ENCODE data around the gene ANXA3. TPM values are rescaled to one million over a fixed set of nuclear protein-coding genes. Genes with fewer than 3 reads are reported as not detected.

Gene ANXA3
- total RNA-seq, 1 experiment from 2014 or later = 3.4 TPM

DNA sequence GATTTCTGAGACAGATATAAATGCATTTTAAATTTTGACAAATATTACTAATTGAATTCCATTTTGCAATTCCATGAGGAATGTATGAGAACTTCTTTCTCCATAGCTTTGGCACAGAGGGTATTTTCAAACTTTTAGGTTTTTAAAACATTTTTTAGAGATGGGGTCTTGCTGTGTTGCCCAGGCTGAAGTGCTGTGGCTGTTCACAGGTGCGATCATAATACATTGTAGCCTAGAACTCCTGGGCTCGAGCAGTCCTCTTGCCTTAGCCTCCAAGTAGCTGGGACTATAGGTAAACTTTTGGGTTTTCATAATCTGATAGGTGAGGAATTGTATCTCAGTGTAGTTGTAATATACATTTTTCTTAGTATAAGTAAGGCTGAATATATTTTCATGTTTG lies 53.4 kb downstream of the ANXA3 start:
- Histone ChIP-seq H3K27me3 (no peaks in the 10 kb centered on the region), H3K4me1 (peaks cover 15% of the 10 kb centered on the region), H3K9me3 (replicated peaks) (no peaks in the 10 kb centered on the region), H3K36me3 (no peaks in the 10 kb centered on the region), H3K4me3 (no peak overlapping the region), H3K27ac (no peak overlapping the region)
- no peak for DNase-seq

GRCh38 chr4:78606035-78606434 lies 54.5 kb downstream of the ANXA3 start:
- H3K27ac ChIP-seq = no peak overlapping the region
- no peak overlapping the region for H3K4me3 ChIP-seq
- no peaks in the 10 kb centered on the region for H3K27me3 ChIP-seq
- no peak for DNase-seq
- H3K9me3 ChIP-seq (replicated peaks) = no peaks in the 10 kb centered on the region
- H3K36me3 ChIP-seq = no peaks in the 10 kb centered on the region
- peaks cover 15% of the 10 kb centered on the region for H3K4me1 ChIP-seq

DNA sequence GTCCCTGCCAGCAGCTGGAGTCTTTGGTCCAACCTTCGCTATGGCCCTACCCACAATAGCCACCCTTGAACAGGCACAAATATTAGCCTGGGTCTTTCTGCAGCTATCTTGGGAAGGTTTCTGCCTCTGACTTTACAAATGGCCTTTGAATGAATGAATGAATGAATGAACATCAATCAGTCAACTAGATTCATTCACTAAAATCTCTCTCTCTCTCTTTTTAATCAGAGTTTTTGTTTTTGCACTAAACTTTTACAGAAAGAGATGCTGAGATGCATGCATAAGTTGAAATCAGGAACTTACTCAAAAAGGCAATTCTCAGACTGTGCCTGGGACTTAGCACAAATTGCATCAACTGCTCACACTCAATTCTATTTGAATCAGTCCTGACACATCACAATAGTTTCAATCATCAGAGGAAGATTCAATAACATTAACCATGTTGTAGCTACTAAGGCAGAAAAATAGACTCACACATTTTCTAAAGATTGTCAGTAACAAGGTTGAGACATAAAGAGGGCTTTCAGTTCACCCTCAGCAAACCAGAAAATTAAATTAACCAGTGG lies 55.0 kb downstream of the ANXA3 start:
- Histone ChIP-seq H3K36me3 (no peaks in the 10 kb centered on the region), H3K4me3 (no peak overlapping the region), H3K27me3 (no peaks in the 10 kb centered on the region), H3K4me1 (peaks cover 13% of the 10 kb centered on the region), H3K9me3 (replicated peaks) (no peaks in the 10 kb centered on the region), H3K27ac (no peak overlapping the region)
- DNase-seq = no peak

DNA sequence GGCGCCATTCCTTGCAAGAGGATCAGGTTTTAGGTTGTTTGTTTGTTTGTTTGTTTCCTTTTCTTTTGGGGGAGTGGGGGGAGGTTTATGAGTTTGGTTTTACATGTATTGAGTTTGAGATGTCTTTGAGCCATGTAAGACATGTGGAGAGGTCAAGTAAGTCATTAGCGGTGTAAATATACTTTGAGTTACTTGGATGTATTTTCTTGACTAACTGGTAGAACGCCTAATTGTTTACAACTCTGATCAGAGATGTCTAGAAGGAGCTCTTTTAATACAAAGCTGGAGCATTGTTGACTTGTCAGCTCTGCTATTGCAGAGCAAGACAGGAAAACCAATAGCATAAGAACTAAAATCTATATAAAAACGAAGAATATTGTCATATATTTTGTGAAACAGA lies 57.1 kb downstream of the ANXA3 start:
- Histone ChIP-seq H3K4me3 (no peak overlapping the region), H3K9me3 (replicated peaks) (no peaks in the 10 kb centered on the region), H3K4me1 (peaks cover 13% of the 10 kb centered on the region), H3K27me3 (no peaks in the 10 kb centered on the region), H3K27ac (no peak overlapping the region), H3K36me3 (no peaks in the 10 kb centered on the region)
- no peak for DNase-seq

DNA sequence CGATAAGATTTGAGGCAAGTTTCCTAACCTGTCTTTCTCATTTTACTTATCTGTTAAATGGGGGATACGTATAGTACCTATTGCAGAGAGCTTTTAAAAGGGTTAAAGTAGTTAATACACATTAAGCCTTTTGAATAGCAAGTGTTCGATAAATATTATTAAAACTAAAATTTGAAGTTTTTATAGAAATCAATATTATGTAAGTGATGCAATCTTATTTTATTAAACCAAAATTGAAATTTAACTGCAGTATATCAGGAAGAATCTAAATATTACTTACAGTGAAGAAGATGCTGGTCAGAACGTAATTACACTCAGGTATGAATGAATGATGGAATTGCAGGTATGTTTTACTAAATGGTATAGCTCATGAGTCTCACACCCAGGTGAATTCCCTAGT lies 58.0 kb downstream of the ANXA3 start:
- no peak for DNase-seq
- H3K27me3 ChIP-seq = no peaks in the 10 kb centered on the region
- no peaks in the 10 kb centered on the region for H3K9me3 ChIP-seq (replicated peaks)
- no peak overlapping the region for H3K4me3 ChIP-seq
- no peaks in the 10 kb centered on the region for H3K36me3 ChIP-seq
- H3K27ac ChIP-seq = no peak overlapping the region
- peaks cover 13% of the 10 kb centered on the region for H3K4me1 ChIP-seq

- H3K27me3 ChIP-seq = no peaks in the 10 kb centered on the region
- H3K4me1 ChIP-seq = peaks cover 13% of the 10 kb centered on the region
- DNase-seq = peak in 1 of 2 experiments; percentile 71
- no peaks in the 10 kb centered on the region for H3K9me3 ChIP-seq (replicated peaks)
- no peaks in the 10 kb centered on the region for H3K36me3 ChIP-seq
- peak overlapping the region; percentile 7; the same call in 1 of the 2 replicates for H3K27ac ChIP-seq
- no peak overlapping the region for H3K4me3 ChIP-seq
Observed at GRCh38 chr4:78610546-78611214, 59.1 kb downstream of the ANXA3 start.

GRCh38 chr4:78611215-78611558 lies 59.6 kb downstream of the ANXA3 start:
- no peaks in the 10 kb centered on the region for H3K27me3 ChIP-seq
- H3K9me3 ChIP-seq (replicated peaks) = no peaks in the 10 kb centered on the region
- peaks cover 13% of the 10 kb centered on the region for H3K4me1 ChIP-seq
- no peaks in the 10 kb centered on the region for H3K36me3 ChIP-seq
- no peak overlapping the region for H3K4me3 ChIP-seq
- no peak overlapping the region for H3K27ac ChIP-seq
- DNase-seq = no peak

GRCh38 chr4:78612398-78613178 lies 61.0 kb downstream of the ANXA3 start:
- H3K9me3 ChIP-seq (replicated peaks) = no peaks in the 10 kb centered on the region
- peak in 1 of 2 experiments; percentile 56 for DNase-seq
- H3K27me3 ChIP-seq = no peaks in the 10 kb centered on the region
- H3K27ac ChIP-seq = no peak overlapping the region
- H3K4me1 ChIP-seq = peaks cover 13% of the 10 kb centered on the region
- H3K4me3 ChIP-seq = no peak overlapping the region
- H3K36me3 ChIP-seq = no peaks in the 10 kb centered on the region

GRCh38 chr4:78613522-78614321 lies 62.2 kb downstream of the ANXA3 start:
- no peak for DNase-seq
- Histone ChIP-seq H3K9me3 (replicated peaks) (no peaks in the 10 kb centered on the region), H3K36me3 (no peaks in the 10 kb centered on the region), H3K27me3 (no peaks in the 10 kb centered on the region), H3K4me3 (no peak overlapping the region), H3K4me1 (peaks cover 13% of the 10 kb centered on the region), H3K27ac (no peak overlapping the region)

GRCh38 chr4:78616046-78616498 lies 64.5 kb downstream of the ANXA3 start:
- H3K27ac ChIP-seq = no peak overlapping the region
- no peaks in the 10 kb centered on the region for H3K36me3 ChIP-seq
- no peak overlapping the region for H3K4me3 ChIP-seq
- no peaks in the 10 kb centered on the region for H3K27me3 ChIP-seq
- no peak for DNase-seq
- H3K9me3 ChIP-seq (replicated peaks) = no peaks in the 10 kb centered on the region
- H3K4me1 ChIP-seq = peaks cover under 1% of the 10 kb centered on the region; the same call in 1 of the 2 replicates

- Histone ChIP-seq H3K9me3 (replicated peaks) (no peaks in the 10 kb centered on the region), H3K4me1 (no peaks in the 10 kb centered on the region; the same call in none of the 2 replicates), H3K36me3 (no peaks in the 10 kb centered on the region), H3K4me3 (no peak overlapping the region), H3K27ac (no peak overlapping the region), H3K27me3 (no peaks in the 10 kb centered on the region)
- DNase-seq = no peak
Observed at GRCh38 chr4:78618436-78618835, 66.9 kb downstream of the ANXA3 start.

DNA sequence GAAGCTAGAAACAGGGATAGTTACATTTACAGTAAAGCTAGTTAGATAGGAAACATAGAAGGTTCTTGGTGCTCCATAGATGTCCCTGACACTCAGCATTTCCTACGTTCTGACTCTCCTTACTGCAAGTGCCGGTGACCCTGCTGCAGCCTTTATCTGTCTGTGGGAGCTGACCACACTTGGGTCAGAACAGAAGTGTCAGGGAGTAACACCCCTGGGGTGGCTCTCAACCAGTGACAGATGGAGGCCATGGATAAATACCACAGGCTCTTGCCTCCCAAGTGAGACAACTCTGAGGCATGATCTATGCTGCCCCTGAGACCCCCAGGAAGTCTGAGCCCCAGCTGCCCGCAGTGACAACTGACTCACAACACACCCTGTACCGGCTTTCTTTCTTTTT lies 69.8 kb downstream of the ANXA3 start:
- Histone ChIP-seq H3K4me1 (no peaks in the 10 kb centered on the region; the same call in none of the 2 replicates), H3K4me3 (no peak overlapping the region), H3K27ac (no peak overlapping the region), H3K9me3 (replicated peaks) (no peaks in the 10 kb centered on the region), H3K36me3 (no peaks in the 10 kb centered on the region), H3K27me3 (no peaks in the 10 kb centered on the region)
- no peak for DNase-seq

GRCh38 chr4:78622253-78622979 lies 70.8 kb downstream of the ANXA3 start:
- Histone ChIP-seq H3K4me1 (no peaks in the 10 kb centered on the region; the same call in none of the 2 replicates), H3K27me3 (no peaks in the 10 kb centered on the region), H3K27ac (no peak overlapping the region), H3K4me3 (no peak overlapping the region), H3K36me3 (no peaks in the 10 kb centered on the region), H3K9me3 (replicated peaks) (no peaks in the 10 kb centered on the region)
- no peak for DNase-seq

- H3K36me3 ChIP-seq = no peaks in the 10 kb centered on the region
- H3K27me3 ChIP-seq = no peaks in the 10 kb centered on the region
- peaks cover 3% of the 10 kb centered on the region for H3K4me1 ChIP-seq
Observed at GRCh38 chr4:78624048-78624447, 72.5 kb downstream of the ANXA3 start.

More at GRCh38 chr4:78624048-78624447, 72.5 kb downstream of the ANXA3 start:
- H3K27ac ChIP-seq = no peak overlapping the region
- no peaks in the 10 kb centered on the region for H3K9me3 ChIP-seq (replicated peaks)
- no peak overlapping the region for H3K4me3 ChIP-seq
- DNase-seq = no peak
